Trophoblast cell (in vitro differentiated cells and primary cell): ENCODE results near the gene ARF6.
A peak's percentile ranks its signal among the peaks of the same experiment; 100 is the strongest.
"Not testable (repeated sequence)": the region's sequence is repeated elsewhere in the genome, so short reads cannot be mapped to it uniquely, and the experiment has no call there.

Experiments
- DNase-seq, 2 donors: peaks; one replicate each; pipeline ENCODE4 v3.0.0-alpha.2; 2016
- H2AFZ ChIP-seq: 2 replicates; pipeline ENCODE4 v1.6.1; 2013; ENCODE audit warnings: low read length, moderate library complexity, mild to moderate bottlenecking; ENCODE audit not compliant: insufficient read depth, poor library complexity
- H2AK5ac ChIP-seq: 2 replicates; pipeline ENCODE4 v1.6.1; 2013; ENCODE audit warnings: mild to moderate bottlenecking, low read length
- H2BK120ac ChIP-seq: 2 replicates; pipeline ENCODE4 v1.6.1; 2013; ENCODE audit warnings: low read length, mild to moderate bottlenecking, moderate library complexity; ENCODE audit not compliant: insufficient read depth, poor library complexity
- H2BK12ac ChIP-seq: 2 replicates; pipeline ENCODE4 v1.6.1; 2013; ENCODE audit warnings: mild to moderate bottlenecking, low read length, moderate library complexity
- H2BK5ac ChIP-seq: 2 replicates; pipeline ENCODE4 v1.6.1; 2013; ENCODE audit warnings: low read length, low read depth, moderate library complexity, mild to moderate bottlenecking; ENCODE audit not compliant: poor library complexity
- H3K14ac ChIP-seq: 2 replicates; pipeline ENCODE4 v1.6.1; 2013; ENCODE audit warnings: mild to moderate bottlenecking, low read length
- H3K18ac ChIP-seq: 2 replicates; pipeline ENCODE4 v1.6.1; 2013; ENCODE audit warnings: mild to moderate bottlenecking, low read length
- H3K23ac ChIP-seq: 2 replicates; pipeline ENCODE4 v1.6.1; 2013; ENCODE audit warnings: low read length
- H3K27ac ChIP-seq: 2 replicates; pipeline ENCODE4 v1.5.1; 2013; ENCODE audit warnings: low read depth, mild to moderate bottlenecking, inconsistent platforms, low read length, moderate library complexity
- H3K27me3 ChIP-seq: 2 replicates; pipeline ENCODE4 v1.6.1; 2013; ENCODE audit warnings: inconsistent platforms, mild to moderate bottlenecking, low read length, moderate library complexity; ENCODE audit not compliant: insufficient read depth
- H3K36me3 ChIP-seq, 2 experiments: 1 replicate in 1 of 2; 2 replicates in 1 of 2; pipeline ENCODE4 v1.6.1; 2013; ENCODE audit warnings: low read length in 2 of 2, mild to moderate bottlenecking in 2 of 2, moderate library complexity in 1 of 2; ENCODE audit not compliant: insufficient read depth in 2 of 2, control insufficient read depth in 1 of 2
- H3K4ac ChIP-seq: 2 replicates; pipeline ENCODE4 v1.6.1; 2013; ENCODE audit warnings: low read depth, mild to moderate bottlenecking, low read length, moderate library complexity
- H3K4me1 ChIP-seq, 2 experiments: 1 replicate in 1 of 2; 2 replicates in 1 of 2; pipeline ENCODE4 v1.6.1; 2013; ENCODE audit warnings: low read length in 2 of 2, mild to moderate bottlenecking in 2 of 2, moderate library complexity in 1 of 2; ENCODE audit not compliant: insufficient read depth in 2 of 2, control insufficient read depth in 1 of 2
- H3K4me2 ChIP-seq: 2 replicates; pipeline ENCODE4 v1.6.1; 2013; ENCODE audit warnings: inconsistent platforms, mild to moderate bottlenecking, low read length, moderate library complexity
- H3K4me3 ChIP-seq: 2 replicates; pipeline ENCODE4 v1.5.1; 2013; ENCODE audit warnings: mild to moderate bottlenecking, low read depth, low read length, inconsistent platforms
- H3K79me1 ChIP-seq: one replicate; pipeline ENCODE4 v1.6.1; 2013; ENCODE audit warnings: low read length
- H3K79me2 ChIP-seq: 2 replicates; pipeline ENCODE4 v1.6.1; 2013; ENCODE audit warnings: low read length, mild to moderate bottlenecking; ENCODE audit not compliant: control insufficient read depth, insufficient read depth, poor library complexity
- H3K9ac ChIP-seq: 2 replicates; pipeline ENCODE4 v1.6.1; 2013; ENCODE audit warnings: mild to moderate bottlenecking, low read length
- H3K9me3 ChIP-seq: 2 replicates; pipeline ENCODE4 v1.6.1; 2013; ENCODE audit warnings: low read depth, mild to moderate bottlenecking, control low read depth, inconsistent platforms, low read length; ENCODE audit not compliant: insufficient read depth
- H4K12ac ChIP-seq: 2 replicates; pipeline ENCODE4 v1.6.1; 2013; ENCODE audit warnings: low read depth, mild to moderate bottlenecking, low read length, moderate library complexity
- H4K8ac ChIP-seq: 2 replicates; pipeline ENCODE4 v1.6.1; 2013; ENCODE audit warnings: low read depth, mild to moderate bottlenecking, low read length, moderate library complexity
- H4K91ac ChIP-seq: one replicate; pipeline ENCODE4 v1.6.1; 2013; ENCODE audit warnings: low read depth, mild to moderate bottlenecking, low read length, moderate library complexity
- WGBS: extraction: QIAGEN DNeasy Blood & Tissue Kit; methylation state at CpG from one replicate; pipeline ENCODE4 v1.1.7; 2013; ENCODE audit warnings: missing lambda C conversion rate; ENCODE audit not compliant: insufficient read length, insufficient coverage; ENCODE audit errors: extremely low coverage; 5-methylcytosine and 5-hydroxymethylcytosine counted together

Gene ARF6

GRCh38 chr14:49895480-49895879 lies 2.6 kb downstream of the ARF6 start:
- H3K9me3 ChIP-seq, result no peaks in the 10 kb centered on the region
- no peak overlapping the region for H4K12ac ChIP-seq
- no peak overlapping the region for H2BK120ac ChIP-seq
- H3K4ac ChIP-seq, result peak overlapping the region; percentile 86
- H3K14ac ChIP-seq, result no peak overlapping the region
- peak overlapping the region; percentile 73 for H3K4me2 ChIP-seq
- H2AFZ ChIP-seq, result no peak overlapping the region
- H2BK12ac ChIP-seq, result no peak overlapping the region
- no peak overlapping the region for H4K8ac ChIP-seq
- H3K4me3 ChIP-seq, result no peak overlapping the region
- peaks cover 0 to 3% of the 10 kb centered on the region in 2 experiments for H3K4me1 ChIP-seq
- no CpG with 5 or more reads among the region's 4 CpGs for WGBS
- peaks cover 17% of the 10 kb centered on the region for H3K79me2 ChIP-seq
- no peak overlapping the region for H2BK5ac ChIP-seq
- peak overlapping the region; percentile 41 for H3K27ac ChIP-seq
- H3K36me3 ChIP-seq, result peaks cover 5 to 9% of the 10 kb centered on the region in 2 experiments
- H3K23ac ChIP-seq, result no peak overlapping the region
- H3K9ac ChIP-seq, result no peak overlapping the region
- no peak overlapping the region for H4K91ac ChIP-seq
- H3K79me1 ChIP-seq, result peaks cover 18% of the 10 kb centered on the region
- no peaks in the 10 kb centered on the region for H3K27me3 ChIP-seq
- no peak overlapping the region for H3K18ac ChIP-seq
- H2AK5ac ChIP-seq, result no peak overlapping the region
- no peak for DNase-seq

- H3K9me3 ChIP-seq, H3K14ac ChIP-seq, H3K4me1 ChIP-seq, H2BK5ac ChIP-seq, H3K27ac ChIP-seq, H3K18ac ChIP-seq, H3K4me3 ChIP-seq, H3K4ac ChIP-seq, H3K27me3 ChIP-seq, H4K12ac ChIP-seq, H2BK120ac ChIP-seq, H3K36me3 ChIP-seq, H2AFZ ChIP-seq, H3K9ac ChIP-seq, H2BK12ac ChIP-seq, DNase-seq, H3K23ac ChIP-seq, H4K91ac ChIP-seq, H2AK5ac ChIP-seq, H4K8ac ChIP-seq: not testable (repeated sequence)
- Histone ChIP-seq H3K79me2 (peaks cover 17% of the 10 kb centered on the region), H3K4me2 (peak overlapping the region; percentile 73), H3K79me1 (peaks cover 18% of the 10 kb centered on the region)
These were observed 3.4 kb downstream of the ARF6 start for GRCh38 chr14:49896272-49896671.

GRCh38 chr14:49896966-49897365 lies 4.1 kb downstream of the ARF6 start:
- Histone ChIP-seq H2BK120ac (no peak overlapping the region), H3K27me3 (no peaks in the 10 kb centered on the region), H3K18ac (no peak overlapping the region), H3K79me2 (peaks cover 17% of the 10 kb centered on the region), H3K4me3 (no peak overlapping the region), H2AK5ac (no peak overlapping the region), H3K36me3 (peaks cover 5 to 9% of the 10 kb centered on the region in 2 experiments), H3K4me2 (peak overlapping the region; percentile 54), H3K9me3 (no peaks in the 10 kb centered on the region), H4K8ac (no peak overlapping the region), H4K12ac (no peak overlapping the region), H3K4me1 (no peaks in the 10 kb centered on the region), H3K4ac (no peak overlapping the region), H3K79me1 (peaks cover 18% of the 10 kb centered on the region), H3K9ac (no peak overlapping the region), H4K91ac (no peak overlapping the region), H2BK5ac (no peak overlapping the region), H2BK12ac (no peak overlapping the region), H2AFZ (no peak overlapping the region), H3K14ac (no peak overlapping the region), H3K23ac (no peak overlapping the region), H3K27ac (peak overlapping the region; percentile 81)
- no peak for DNase-seq
- no CpG with 5 or more reads among the region's 5 CpGs for WGBS

DNA sequence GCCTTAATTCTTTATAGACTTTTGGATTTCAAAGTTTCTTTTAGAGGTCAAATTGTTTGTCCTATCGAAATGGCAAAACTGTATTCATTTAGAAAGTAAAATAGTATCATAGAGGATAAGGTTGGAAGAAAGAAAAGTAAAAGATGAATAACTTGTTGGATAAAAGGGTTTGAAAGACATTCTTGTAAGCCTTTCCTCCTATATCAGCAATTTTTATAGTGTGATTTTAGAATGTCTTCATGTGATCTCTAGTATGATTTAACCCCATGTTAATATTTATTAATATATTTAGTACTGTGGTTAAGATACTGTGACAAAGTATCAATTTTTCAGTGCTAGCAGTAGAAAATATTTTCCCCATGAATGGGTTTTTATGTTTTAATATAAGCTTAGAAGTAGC lies 4.5 kb downstream of the ARF6 start:
- WGBS, result no CpG with 5 or more reads among the region's 1 CpG

More for the DNA sequence above, 4.5 kb downstream of the ARF6 start:
- no peak overlapping the region for H2BK120ac ChIP-seq
- no peak overlapping the region for H3K27ac ChIP-seq
- no peaks in the 10 kb centered on the region for H3K9me3 ChIP-seq
- H2BK5ac ChIP-seq, result no peak overlapping the region
- no peak overlapping the region for H3K9ac ChIP-seq
- DNase-seq, result no peak
- peaks cover 18% of the 10 kb centered on the region for H3K79me1 ChIP-seq
- H4K8ac ChIP-seq, result no peak overlapping the region
- no peak overlapping the region for H3K23ac ChIP-seq
- no peak overlapping the region for H4K91ac ChIP-seq
- no peak overlapping the region for H3K4ac ChIP-seq
- no peaks in the 10 kb centered on the region for H3K27me3 ChIP-seq
- H3K4me1 ChIP-seq, result no peaks in the 10 kb centered on the region
- no peak overlapping the region for H3K4me3 ChIP-seq
- H3K36me3 ChIP-seq, result peaks cover 5 to 9% of the 10 kb centered on the region in 2 experiments
- H4K12ac ChIP-seq, result no peak overlapping the region
- no peak overlapping the region for H2AK5ac ChIP-seq
- peaks cover 15% of the 10 kb centered on the region for H3K79me2 ChIP-seq
- no peak overlapping the region for H2BK12ac ChIP-seq
- H3K14ac ChIP-seq, result no peak overlapping the region
- H3K4me2 ChIP-seq, result no peak overlapping the region
- H3K18ac ChIP-seq, result no peak overlapping the region
- H2AFZ ChIP-seq, result no peak overlapping the region
